DND-41 (cell line): ENCODE measurements around the gene PDE3B.

Experiments
- CTCF ChIP-seq: IDR thresholded peaks from 2 replicates; pipeline ENCODE4 v1.5.1; 2012; ENCODE audit warnings: borderline replicate concordance, low read length, moderate library complexity, mild to moderate bottlenecking; ENCODE audit not compliant: poor library complexity, severe bottlenecking; ENCODE audit errors: extremely low read depth
- EZH2 ChIP-seq: IDR thresholded peaks from 3 replicates; pipeline ENCODE4 v1.6.1; 2012; ENCODE audit warnings: borderline replicate concordance, low read depth, mild to moderate bottlenecking, moderate library complexity, low read length, inconsistent platforms; ENCODE audit not compliant: severe bottlenecking

GRCh38 chr11:14634813-14635212, 8.8 kb upstream of the PDE3B start:
- TF ChIP-seq CTCF = no peak
- no peak for TF ChIP-seq EZH2
